GM21825 (cell line): ENCODE data around the gene ILF3.
"Not testable (repeated sequence)": the region's sequence is repeated elsewhere in the genome, so short reads cannot be mapped to it uniquely, and the experiment has no call there.

Experiments
- ATAC-seq: cut with Tn5 transposase; IDR thresholded peaks from one replicate; pipeline ENCODE4 v1.9.1; 2021; ENCODE audit warnings: mild to moderate bottlenecking, moderate library complexity; ENCODE audit not compliant: unreplicated experiment

ILF3 gene

GRCh38 chr19:10642473-10643171 lies 11.5 kb upstream of the ILF3 start:
- no peak for ATAC-seq

- ATAC-seq = no peak
These were observed 10.8 kb upstream of the ILF3 start for GRCh38 chr19:10643172-10643967.

DNA sequence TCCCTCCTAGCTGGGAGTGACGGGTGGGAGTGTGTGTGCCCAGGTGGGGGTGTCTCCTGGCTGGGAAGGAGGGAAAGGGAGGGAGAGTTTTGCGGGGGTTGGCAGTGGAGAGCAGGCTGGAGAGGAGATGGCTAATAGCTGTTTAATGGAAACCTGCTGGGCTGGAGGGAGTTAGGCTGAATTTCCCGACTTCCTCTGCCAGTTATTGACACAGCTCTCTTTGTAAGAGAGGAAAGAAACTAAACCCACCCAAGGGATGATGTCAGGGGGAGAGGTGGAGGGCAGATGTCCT lies 10.2 kb upstream of the ILF3 start:
- ATAC-seq = no peak

DNA sequence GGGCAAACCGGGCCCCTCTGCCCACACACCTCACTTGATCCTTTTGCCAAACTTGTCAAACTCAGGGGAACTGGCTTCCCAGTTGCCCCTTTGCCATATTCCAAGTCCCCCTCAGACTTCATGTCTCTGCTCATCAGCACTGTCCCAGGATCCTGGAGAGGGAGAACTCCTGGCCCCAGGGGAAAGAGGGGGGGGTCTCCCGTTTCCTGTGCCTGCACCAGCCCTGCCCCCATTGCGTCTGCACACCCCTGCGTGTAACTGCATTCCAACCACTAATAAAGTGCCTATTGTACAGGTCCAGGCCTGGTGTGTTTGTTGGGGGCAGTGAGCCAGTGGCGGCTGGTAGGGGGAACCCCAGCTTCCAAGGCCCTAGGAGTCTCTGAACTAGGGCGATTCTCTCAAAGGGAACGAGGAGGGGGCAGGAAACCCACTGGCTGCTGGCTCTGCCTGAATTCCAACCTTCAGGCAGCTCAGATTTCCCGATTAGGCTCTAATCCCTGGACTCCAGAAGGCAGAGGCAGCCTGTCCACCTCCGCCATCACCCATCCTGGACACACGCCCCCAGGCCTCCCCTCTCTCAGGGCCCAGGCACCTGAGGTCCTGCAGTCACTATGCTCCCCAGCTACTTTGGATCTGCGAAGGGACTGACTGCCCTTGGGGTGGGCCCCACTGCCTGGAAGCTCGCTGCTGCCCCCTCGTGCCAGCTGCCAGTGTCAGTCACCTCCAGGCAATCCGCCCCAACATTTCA lies 9.7 kb upstream of the ILF3 start:
- ATAC-seq = no peak

DNA sequence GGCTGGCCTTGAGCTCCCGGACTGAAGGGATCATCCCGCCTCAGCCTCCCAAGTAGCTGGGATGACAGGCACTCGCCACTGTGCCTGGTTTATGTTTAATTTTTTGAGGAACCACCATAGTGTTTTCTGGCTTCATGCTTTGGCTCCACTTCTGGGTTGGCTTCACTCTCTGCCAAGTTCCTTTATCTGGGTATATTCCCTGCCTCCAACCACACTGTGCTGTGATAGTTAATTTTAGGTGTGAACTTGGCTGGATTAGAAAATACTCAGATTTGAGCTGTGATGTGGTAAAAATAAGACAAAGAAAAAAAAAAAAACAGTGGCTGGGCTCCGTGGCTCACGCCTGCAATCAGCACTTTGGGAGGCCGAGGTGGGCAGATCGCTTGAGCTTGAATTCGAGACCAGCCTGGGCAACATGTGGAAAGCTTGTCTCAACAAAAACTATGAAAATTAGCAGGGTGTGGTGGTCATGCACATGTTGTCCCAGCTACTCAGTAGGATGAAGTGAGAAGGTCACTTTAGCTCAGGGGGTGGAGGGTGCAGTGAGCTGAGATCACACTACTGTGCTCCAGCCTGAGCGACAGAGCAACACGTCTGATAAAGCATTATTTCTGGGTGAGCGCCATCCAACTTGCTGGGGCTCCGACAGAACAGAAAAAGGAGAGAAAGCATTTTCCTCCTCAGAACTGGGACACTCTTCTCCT lies 7.5 kb upstream of the ILF3 start:
- no peak for ATAC-seq

GRCh38 chr19:10648360-10648759 lies 5.8 kb upstream of the ILF3 start:
- ATAC-seq = no peak

GRCh38 chr19:10651851-10652250 lies 2.3 kb upstream of the ILF3 start:
- no peak for ATAC-seq

DNA sequence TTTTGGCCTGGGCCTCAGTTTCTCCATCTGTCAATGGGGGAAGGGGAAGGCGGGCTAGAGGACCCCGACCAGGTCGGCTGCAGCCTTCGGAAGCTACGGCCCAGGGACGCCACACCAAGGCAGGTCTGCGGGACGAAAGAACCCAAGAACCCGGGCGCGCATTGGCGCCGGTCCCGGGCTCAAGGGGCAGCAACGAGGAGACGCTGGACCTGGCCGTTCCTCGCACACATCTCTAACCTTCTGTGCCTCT lies 739 bp upstream of the ILF3 start:
- ATAC-seq = no peak

DNA sequence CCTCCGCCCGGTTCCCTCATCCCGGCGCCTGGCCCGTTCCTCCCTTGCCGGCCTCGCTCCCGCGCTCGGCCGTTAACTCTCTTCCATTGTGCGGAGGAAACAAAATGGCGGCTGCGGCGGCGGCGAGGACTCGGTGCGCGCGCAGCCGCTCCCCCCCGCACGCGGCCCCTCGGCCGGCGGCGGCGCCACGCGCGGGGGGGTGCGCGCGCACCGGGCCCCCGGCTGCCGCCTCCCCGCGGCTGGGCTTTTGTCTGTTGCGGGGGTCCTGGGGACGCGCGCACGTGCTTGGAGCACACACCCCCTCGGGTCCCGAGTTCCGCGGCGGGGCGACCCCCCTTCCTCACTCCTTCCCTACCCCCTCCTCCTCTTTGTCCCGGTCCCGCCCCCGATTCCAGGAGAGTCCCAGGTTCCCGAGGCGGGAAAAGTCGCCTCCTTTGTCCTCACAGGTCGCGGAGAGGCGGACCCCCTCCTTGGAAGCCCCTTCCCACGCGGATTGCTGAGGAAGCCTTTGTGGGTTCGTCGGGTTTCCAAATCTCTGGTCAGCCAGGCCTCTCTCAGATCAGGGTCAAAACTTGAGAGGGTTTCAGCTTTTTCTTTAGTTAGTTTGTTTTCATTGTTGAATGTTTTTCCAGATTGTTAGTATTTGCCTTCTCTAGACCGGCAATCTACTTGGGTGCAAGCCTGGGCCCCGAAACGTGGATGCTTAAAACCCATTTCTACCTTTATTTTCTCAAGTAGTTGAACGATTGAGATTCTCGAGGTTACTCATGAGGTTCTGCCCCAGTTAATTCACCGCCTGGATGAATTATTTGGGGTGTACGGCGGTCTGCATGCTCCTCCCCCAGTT lies 687 bp downstream of the ILF3 start:
- no peak for ATAC-seq

DNA sequence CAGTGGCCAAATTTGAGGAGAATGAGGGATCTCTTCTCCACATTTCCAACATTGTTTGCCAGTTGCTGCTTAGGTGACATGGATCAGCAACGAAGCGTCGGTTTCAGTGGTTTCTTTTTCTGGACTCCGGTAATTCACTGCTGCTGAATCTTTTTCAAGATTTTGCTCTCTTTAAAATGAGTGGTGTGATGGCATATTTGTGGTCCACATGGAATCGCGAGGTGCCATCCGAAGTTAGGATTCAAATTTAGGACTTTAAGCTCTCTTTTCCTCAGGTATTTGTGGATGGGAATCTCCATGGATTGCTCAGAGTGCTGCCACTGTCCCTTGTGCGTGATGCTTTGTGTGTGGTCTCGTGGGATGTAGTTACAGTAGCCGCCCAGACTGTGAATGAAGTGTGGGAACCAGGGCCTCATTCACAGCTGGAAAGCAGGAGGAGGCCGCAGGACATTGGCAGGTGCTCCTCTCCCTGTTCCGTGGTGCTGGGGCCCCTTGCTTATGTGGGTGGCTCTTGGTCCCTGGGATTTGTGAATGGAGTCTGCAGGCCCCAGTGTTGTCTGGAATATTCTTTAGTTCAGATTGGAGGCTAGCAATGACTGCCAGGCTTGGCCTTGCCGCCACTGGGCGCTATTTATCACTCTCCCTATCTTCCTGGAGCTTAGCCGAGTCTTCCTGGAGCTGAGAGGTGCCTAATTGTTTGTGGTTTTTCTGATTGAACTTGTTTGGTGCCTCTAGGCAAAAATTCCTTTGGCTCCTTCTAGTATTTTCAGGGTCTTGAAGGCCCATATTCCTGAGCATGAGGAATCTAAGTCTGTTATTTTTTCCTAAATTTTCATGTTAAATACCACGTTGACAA lies 1.5 kb downstream of the ILF3 start:
- ATAC-seq = no peak

DNA sequence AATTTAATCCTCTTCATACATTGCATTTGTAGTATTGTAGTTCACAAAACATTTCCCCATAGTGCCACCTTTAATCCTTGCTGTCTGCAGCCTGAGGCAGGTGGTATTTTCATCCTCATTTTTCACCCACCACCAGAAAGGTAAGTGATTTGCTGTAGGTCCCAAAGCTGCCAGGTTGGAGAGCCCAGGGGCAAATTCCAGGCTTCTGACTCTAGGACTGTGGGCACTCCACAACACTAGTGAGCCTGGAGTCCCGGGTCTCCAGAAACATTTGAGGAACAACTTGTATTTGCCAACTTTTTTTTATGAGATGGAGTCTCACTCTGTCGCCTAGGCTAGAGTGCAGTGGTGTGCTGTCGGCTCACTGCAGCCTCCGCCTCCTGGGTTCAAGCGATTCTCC lies 6.2 kb downstream of the ILF3 start:
- ATAC-seq = no peak

DNA sequence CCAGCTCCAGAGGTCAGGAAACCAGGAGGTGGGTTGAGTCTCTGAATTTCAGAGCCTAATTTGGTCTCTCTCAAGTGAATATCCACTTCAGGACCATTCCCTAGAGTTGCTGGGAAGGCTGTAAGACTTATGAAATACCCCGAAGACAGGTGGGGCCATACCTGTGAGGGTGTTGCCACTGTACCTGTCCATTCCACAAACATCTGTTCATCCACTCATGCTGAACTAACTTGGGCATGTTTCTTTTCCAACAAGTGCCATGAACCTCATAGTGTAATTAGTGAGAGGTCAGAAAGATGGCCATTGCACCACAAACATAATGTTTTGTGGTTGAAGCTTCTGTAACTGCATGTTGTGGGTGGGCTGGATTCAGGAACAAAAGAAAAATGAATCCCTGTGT lies 7.8 kb downstream of the ILF3 start:
- no peak for ATAC-seq

GRCh38 chr19:10662384-10663251 lies 8.5 kb downstream of the ILF3 start:
- no peak for ATAC-seq

DNA sequence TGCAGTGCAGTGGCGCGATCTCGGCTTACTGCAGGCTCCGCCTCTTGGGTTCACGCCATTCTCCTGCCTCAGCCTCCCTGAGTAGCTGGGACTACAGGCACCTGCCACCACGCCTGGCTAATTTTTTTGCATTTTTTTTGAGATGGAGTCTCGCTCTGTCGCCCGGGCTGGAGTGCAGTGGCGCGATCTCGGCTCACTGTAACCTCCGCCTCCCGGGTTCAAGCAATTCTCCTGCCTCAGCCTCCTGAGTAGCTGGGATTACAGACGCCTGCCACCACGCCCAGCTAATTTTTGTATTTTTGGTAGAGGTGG lies 9.1 kb downstream of the ILF3 start:
- not testable (repeated sequence) for ATAC-seq

DNA sequence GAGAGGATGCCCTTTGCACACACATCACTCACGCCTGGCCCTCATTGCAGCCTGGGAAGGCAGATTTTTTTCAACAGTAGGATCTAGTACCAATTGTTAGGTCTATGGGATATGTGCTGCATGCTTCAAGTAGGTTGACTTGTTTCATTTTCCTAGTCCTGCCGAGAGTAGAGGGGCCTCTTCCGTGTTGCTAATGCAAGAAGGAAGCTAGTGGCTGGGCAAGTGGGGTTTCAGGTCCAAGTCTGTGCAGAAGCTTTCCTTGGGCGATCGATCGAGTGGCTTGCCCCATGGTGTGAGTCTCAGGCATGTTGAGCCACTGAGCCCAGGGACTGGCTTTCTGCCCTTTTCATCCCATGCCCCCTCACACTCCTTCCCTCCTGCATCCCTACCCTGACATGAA lies 13.7 kb downstream of the ILF3 start:
- no peak for ATAC-seq

GRCh38 chr19:10669246-10669645 lies 15.1 kb downstream of the ILF3 start:
- no peak for ATAC-seq

GRCh38 chr19:10670182-10670581 lies 16.0 kb downstream of the ILF3 start:
- no peak for ATAC-seq

DNA sequence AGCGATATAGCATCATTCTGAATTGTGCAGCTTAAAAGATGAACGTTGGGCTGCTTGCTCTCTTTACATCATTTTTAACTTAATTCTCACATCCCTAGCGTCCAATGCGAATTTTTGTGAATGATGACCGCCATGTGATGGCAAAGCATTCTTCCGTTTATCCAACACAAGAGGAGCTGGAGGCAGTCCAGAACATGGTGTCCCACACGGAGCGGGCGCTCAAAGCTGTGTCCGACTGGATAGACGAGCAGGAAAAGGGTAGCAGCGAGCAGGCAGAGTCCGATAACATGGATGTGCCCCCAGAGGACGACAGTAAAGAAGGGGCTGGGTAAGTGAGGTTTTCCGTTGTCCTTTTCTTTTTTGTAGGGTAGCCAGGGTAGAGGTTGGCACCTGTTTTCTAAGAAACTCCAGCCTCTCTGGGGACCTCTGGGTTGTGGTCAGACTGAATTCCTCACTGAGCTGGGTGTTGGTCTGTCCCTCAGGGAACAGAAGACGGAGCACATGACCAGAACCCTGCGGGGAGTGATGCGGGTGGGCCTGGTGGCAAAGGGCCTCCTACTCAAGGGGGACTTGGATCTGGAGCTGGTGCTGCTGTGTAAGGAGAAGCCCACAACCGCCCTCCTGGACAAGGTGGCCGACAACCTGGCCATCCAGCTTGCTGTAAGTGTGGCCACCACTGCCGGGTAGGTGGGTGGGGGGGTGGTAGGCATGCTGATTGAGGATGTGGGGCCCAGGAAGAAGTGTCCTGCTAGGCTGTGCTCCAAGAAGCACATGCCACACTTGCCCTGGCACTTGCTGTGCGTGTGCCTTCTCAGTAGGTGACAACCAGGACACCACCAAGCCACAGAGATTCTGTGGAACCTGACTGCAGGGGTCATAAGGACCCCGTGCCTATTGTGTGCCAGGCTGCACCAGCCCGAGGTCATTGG lies 17.0 kb downstream of the ILF3 start:
- ATAC-seq = no peak
